Endothelial cell (in vitro differentiated cells): Measurements from ENCODE around the gene UGP2. TPM values are rescaled to one million over a fixed set of nuclear protein-coding genes. Genes with fewer than 3 reads are reported as not detected.

Experiments used
- DNase-seq: peaks from one replicate; pipeline ENCODE4 v3.0.0; 2021; ENCODE audit warnings: low spot score
- H3K27ac Mint-ChIP-seq: one replicate; pipeline ENCODE4 v1.8.0; 2021; ENCODE audit warnings: mixed read lengths, inconsistent platforms; ENCODE audit not compliant: unreplicated experiment
- H3K27me3 Mint-ChIP-seq: one replicate; pipeline ENCODE4 v1.8.0; 2021; ENCODE audit warnings: mild to moderate bottlenecking, moderate library complexity, mixed read lengths, inconsistent platforms; ENCODE audit not compliant: unreplicated experiment
- H3K36me3 Mint-ChIP-seq: one replicate; pipeline ENCODE4 v1.8.0; 2021; ENCODE audit warnings: mild to moderate bottlenecking, low read depth, mixed read lengths, inconsistent platforms; ENCODE audit not compliant: unreplicated experiment
- H3K4me1 Mint-ChIP-seq: one replicate; pipeline ENCODE4 v1.8.0; 2021; ENCODE audit warnings: mild to moderate bottlenecking, mixed read lengths, inconsistent platforms; ENCODE audit not compliant: unreplicated experiment
- H3K4me3 Mint-ChIP-seq: one replicate; pipeline ENCODE4 v1.8.0; 2021; ENCODE audit warnings: mild to moderate bottlenecking, mixed read lengths, inconsistent platforms; ENCODE audit not compliant: unreplicated experiment
- H3K9me3 Mint-ChIP-seq: one replicate; pipeline ENCODE4 v1.8.0; 2021; ENCODE audit warnings: mixed read lengths, inconsistent platforms; ENCODE audit not compliant: unreplicated experiment
- total RNA-seq: library from RNA; stranded (reverse); fragmentation: NEBNext Ultra II Directional; extraction: Animal tissue kit (Norgen Biotek cat#: 25700); gene quantifications from one replicate; pipeline ENCODE4 v1.2.1, GENCODE V29; 2021; ENCODE audit not compliant: unreplicated experiment
- TF ChIP-seq, protein P1 (sequence below): fragments of 200-600 bp; sonication (generic); IDR thresholded peaks from one replicate; pipeline ENCODE4 v1.5.0; 2021; ENCODE audit warnings: antibody characterized with exemption; ENCODE audit not compliant: unreplicated experiment

UGP2 gene
- total RNA-seq, 1 donor from 2014 or later, result 88.3 TPM

DNA sequence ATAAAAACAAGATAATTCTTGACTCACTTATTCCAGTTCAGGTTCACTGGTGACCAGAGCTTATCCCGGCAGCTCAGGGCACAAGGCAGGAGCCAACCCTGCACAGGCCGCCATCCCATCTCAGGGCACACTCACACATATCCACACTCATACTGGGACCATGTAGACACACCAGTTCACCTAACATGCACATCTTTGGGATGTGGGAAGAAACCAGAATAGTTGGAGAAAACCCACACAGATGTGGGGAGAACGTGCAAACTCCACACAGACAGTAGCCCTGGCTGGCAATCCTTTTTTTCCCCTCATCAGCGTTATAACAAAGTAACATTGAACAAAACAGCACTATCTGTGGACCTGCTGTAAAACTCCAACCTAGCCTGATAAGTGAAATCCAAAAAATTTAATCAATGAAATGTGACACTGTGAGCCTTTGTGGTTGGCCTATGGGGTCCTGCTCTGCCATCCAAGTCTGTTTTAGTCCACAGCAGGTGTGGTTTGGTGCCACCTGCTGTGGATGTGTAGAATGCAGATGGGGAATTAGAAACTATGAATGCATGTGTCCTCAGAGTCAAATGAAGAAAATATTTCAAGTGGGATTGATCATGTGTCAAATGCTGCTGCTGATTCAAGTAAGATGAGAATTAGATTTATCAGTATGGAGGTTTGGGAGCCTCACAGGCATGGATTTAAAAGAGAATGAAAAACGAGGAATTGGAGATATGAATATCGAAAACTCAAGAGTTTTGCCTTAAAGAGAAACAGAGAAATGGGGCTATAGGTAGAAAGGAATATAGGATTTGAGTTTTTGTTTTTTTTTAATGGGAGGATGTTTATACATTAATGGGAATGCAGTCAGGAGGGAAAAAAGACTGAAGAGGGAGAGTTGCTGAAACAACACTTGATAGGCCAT, 47.0 kb downstream of the UGP2 start:
- Mint-ChIP-seq H3K27ac (no peak overlapping the region), H3K36me3 (peaks cover 11% of the 10 kb centered on the region), H3K4me3 (no peak overlapping the region), H3K9me3 (no peaks in the 10 kb centered on the region), H3K4me1 (no peaks in the 10 kb centered on the region), H3K27me3 (no peaks in the 10 kb centered on the region)
- TF ChIP-seq, protein P1, sequence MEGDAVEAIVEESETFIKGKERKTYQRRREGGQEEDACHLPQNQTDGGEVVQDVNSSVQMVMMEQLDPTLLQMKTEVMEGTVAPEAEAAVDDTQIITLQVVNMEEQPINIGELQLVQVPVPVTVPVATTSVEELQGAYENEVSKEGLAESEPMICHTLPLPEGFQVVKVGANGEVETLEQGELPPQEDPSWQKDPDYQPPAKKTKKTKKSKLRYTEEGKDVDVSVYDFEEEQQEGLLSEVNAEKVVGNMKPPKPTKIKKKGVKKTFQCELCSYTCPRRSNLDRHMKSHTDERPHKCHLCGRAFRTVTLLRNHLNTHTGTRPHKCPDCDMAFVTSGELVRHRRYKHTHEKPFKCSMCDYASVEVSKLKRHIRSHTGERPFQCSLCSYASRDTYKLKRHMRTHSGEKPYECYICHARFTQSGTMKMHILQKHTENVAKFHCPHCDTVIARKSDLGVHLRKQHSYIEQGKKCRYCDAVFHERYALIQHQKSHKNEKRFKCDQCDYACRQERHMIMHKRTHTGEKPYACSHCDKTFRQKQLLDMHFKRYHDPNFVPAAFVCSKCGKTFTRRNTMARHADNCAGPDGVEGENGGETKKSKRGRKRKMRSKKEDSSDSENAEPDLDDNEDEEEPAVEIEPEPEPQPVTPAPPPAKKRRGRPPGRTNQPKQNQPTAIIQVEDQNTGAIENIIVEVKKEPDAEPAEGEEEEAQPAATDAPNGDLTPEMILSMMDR, result peak; percentile 68
- DNase-seq, result peak; percentile 52

DNA sequence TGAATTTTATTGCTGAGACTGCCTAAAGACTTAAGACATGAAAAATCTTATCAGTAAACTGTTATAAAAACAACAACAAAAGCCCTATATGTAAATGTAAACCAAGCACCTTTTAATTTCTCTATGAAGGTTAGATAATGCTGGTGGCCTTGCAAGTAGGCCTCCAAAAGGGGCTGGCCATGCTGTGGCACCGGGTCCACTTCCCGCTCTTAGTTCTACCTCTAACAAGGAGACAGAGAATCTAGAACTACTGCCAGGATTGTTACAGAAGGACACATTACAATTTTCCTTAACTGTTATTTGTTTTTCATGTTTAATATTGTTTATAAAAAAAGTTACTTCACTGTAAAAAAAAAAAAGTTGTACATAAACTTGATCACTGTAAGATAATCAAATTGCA, 49.0 kb downstream of the UGP2 start:
- TF ChIP-seq, protein P1, result no peak
- Mint-ChIP-seq H3K27ac (no peak overlapping the region), H3K9me3 (no peaks in the 10 kb centered on the region), H3K27me3 (peaks cover 1% of the 10 kb centered on the region), H3K4me1 (no peaks in the 10 kb centered on the region), H3K4me3 (no peak overlapping the region), H3K36me3 (peaks cover 10% of the 10 kb centered on the region)
- no peak for DNase-seq

DNA sequence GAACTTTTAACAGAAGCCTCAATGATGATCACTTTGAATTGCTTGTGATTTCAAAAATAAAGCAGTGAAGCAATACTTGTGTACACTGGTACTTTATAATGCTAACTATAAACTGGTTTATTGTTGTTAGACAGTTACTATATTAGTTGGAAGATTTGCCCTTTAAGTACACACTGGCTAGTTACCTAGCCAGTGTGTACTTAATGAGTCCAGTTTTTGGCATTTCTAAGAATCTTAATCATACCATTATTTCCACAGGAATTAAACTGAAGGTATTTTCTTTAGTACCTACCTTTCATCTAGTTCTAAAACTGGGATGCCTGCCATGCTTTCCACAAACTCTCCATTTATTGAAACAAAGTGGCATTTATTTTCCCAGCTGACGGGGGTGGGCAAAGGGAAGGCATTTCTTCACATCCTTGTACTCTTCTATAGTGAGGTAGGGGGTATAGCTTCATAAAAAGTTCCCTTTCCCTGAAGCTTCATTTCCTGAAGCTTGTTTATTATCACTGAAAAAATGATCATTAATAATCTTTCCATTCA, 49.9 kb downstream of the UGP2 start:
- DNase-seq, result no peak
- H3K27ac Mint-ChIP-seq, result no peak overlapping the region
- no peak overlapping the region for H3K4me3 Mint-ChIP-seq

DNA sequence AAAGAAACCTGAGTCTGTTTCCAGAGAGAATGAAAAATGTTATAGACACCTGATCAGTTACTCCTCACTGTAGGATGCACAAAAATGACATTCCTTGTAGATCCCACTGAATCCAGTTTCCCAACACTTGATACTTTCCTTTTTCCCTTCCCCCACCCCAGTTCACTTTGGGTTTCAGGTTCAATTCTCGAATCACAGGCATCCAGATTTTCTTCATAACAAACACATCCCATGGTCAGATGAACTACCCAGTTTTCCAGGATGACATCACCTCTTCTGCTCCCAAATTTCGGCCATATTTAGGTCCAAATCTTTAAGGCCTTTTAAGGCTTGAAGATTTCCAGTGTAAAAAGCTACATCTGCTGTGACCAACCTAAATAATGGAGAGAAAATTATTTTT, 51.5 kb downstream of the UGP2 start:
- Mint-ChIP-seq H3K4me1 (no peaks in the 10 kb centered on the region), H3K27me3 (peaks cover 1% of the 10 kb centered on the region), H3K4me3 (peak overlapping the region; percentile 7), H3K27ac (no peak overlapping the region), H3K36me3 (peaks cover 14% of the 10 kb centered on the region), H3K9me3 (no peaks in the 10 kb centered on the region)
- no peak for DNase-seq
- TF ChIP-seq, protein P1, result no peak

More for the DNA sequence above, 49.9 kb downstream of the UGP2 start:
- TF ChIP-seq, protein P1, result no peak
- Mint-ChIP-seq H3K4me1 (no peaks in the 10 kb centered on the region), H3K9me3 (no peaks in the 10 kb centered on the region), H3K36me3 (peaks cover 14% of the 10 kb centered on the region), H3K27me3 (peaks cover 1% of the 10 kb centered on the region)

DNA sequence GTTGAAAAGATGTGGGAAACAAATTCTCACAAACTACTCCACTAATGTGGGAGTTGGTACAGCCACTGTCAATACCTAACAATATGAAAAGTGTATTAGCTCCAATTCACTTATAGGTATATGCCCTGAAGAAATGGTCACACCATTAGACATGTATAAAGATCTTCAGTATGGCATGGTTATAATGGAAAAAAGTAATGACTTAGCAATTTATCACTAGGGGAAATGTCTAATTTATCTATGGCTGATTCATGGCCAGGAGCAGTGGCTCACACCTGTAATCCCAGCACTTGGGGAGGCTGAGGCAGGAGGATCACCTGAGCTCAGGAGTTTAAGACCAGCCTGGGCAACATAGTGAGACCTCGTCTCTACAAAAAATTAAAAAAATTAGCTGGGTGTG, 52.5 kb downstream of the UGP2 start:
- H3K36me3 Mint-ChIP-seq, result peaks cover 9% of the 10 kb centered on the region
- no peaks in the 10 kb centered on the region for H3K4me1 Mint-ChIP-seq
- TF ChIP-seq, protein P1, result no peak
- H3K4me3 Mint-ChIP-seq, result no peak overlapping the region
- peaks cover 1% of the 10 kb centered on the region for H3K27me3 Mint-ChIP-seq
- H3K9me3 Mint-ChIP-seq, result no peaks in the 10 kb centered on the region
- no peak for DNase-seq
- no peak overlapping the region for H3K27ac Mint-ChIP-seq
